ENCODE measurements around the gene ZNF76.
A peak's percentile ranks its signal among the peaks of the same experiment; 100 is the strongest.

The ZNF76 gene

GRCh38 chr6:35253249-35253648 lies 6.3 kb upstream of the ZNF76 start:
- no peak for DNase-seq (ENCODE audit: low read depth)
- no peak for TF ChIP-seq CTCF (IDR thresholded peaks at IDR 0.05; ENCODE audit: low read length, missing control alignments)
- H3K4me3 ChIP-seq (replicated peaks; ENCODE audit: low read depth, low read length) = no peak overlapping the region

- no peak for TF ChIP-seq CTCF (IDR thresholded peaks at IDR 0.05; ENCODE audit: low read length, missing control alignments)
- H3K4me3 ChIP-seq (replicated peaks; ENCODE audit: low read depth, low read length) = peak overlapping the region; percentile 94
- DNase-seq (ENCODE audit: low read depth) = no peak
Observed at GRCh38 chr6:35258336-35258735, 1.2 kb upstream of the ZNF76 start.

DNA sequence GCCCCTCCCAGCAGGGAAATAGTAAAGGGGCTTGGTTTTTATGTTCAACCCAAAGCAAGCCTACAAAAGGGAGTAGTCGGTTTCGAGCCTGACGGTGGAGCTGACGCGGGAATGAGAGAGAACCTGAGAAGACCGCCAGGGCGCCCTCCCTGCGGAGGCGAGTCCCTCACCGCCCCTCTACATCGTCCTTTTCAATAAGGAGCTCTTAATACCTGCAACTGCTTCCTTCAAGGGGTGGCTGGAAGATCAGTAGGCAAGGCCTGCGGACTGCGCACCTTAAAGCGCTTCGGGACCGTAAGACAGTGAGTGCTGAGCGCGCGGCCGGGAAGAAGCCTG lies 709 bp upstream of the ZNF76 start:
- peak overlapping the region; percentile 94 for H3K4me3 ChIP-seq (replicated peaks; ENCODE audit: low read depth, low read length)
- peak; percentile 58 for DNase-seq (ENCODE audit: low read depth)
- peak; percentile 15 for TF ChIP-seq CTCF (IDR thresholded peaks at IDR 0.05; ENCODE audit: low read length, missing control alignments)

GRCh38 chr6:35259948-35260590 lies 534 bp downstream of the ZNF76 start:
- peak; percentile 51 for DNase-seq (ENCODE audit: low read depth)
- TF ChIP-seq CTCF (IDR thresholded peaks at IDR 0.05; ENCODE audit: low read length, missing control alignments) = no peak
- H3K4me3 ChIP-seq (replicated peaks; ENCODE audit: low read depth, low read length) = peak overlapping the region; percentile 94

- peak overlapping the region; percentile 94 for H3K4me3 ChIP-seq (replicated peaks; ENCODE audit: low read depth, low read length)
- peak; percentile 17 for DNase-seq (ENCODE audit: low read depth)
- no peak for TF ChIP-seq CTCF (IDR thresholded peaks at IDR 0.05; ENCODE audit: low read length, missing control alignments)
Observed at GRCh38 chr6:35260591-35261570, 1.3 kb downstream of the ZNF76 start.

DNA sequence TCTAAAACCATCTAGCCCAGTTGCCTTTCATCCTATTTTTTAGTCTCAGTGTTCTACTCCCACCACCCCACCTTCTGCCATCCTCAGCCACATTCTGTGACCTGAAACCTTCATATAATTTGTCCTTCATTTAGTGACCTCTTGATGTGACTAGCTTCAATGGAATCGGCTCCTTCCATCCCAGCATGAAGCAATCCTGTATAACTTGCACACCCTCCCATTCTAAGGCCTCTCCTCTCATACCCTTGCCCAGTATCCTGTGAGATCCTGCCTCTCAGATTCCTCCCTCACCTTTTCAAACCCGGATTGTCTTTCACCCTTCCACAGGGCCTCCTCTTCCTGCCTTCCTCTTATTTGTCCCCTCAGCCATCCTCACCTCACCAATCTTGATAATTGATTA lies 3.1 kb downstream of the ZNF76 start:
- no peak for TF ChIP-seq CTCF (IDR thresholded peaks at IDR 0.05; ENCODE audit: low read length, missing control alignments)
- no peak overlapping the region for H3K4me3 ChIP-seq (replicated peaks; ENCODE audit: low read depth, low read length)
- DNase-seq (ENCODE audit: low read depth) = peak; percentile 41
